ENCODE measurements around the gene CRYZL1. TPM values are rescaled to one million over a fixed set of nuclear protein-coding genes. Genes with fewer than 3 reads are reported as not detected.
"Not testable (repeated sequence)": the region's sequence is repeated elsewhere in the genome, so short reads cannot be mapped to it uniquely, and the experiment has no call there.

CRYZL1 gene
- total RNA-seq, 1 experiment from 2014 or later, result 29.0 TPM

- Histone ChIP-seq H3K27ac (no peak overlapping the region), H3K36me3 (peaks cover 18% of the 10 kb centered on the region), H3K27me3 (no peaks in the 10 kb centered on the region), H3K4me1 (no peaks in the 10 kb centered on the region), H3K4me3 (no peak overlapping the region), H3K9me3 (replicated peaks) (no peaks in the 10 kb centered on the region)
- DNase-seq, result no peak
Measured at GRCh38 chr21:33622253-33622652, 19.3 kb downstream of the CRYZL1 start.

DNA sequence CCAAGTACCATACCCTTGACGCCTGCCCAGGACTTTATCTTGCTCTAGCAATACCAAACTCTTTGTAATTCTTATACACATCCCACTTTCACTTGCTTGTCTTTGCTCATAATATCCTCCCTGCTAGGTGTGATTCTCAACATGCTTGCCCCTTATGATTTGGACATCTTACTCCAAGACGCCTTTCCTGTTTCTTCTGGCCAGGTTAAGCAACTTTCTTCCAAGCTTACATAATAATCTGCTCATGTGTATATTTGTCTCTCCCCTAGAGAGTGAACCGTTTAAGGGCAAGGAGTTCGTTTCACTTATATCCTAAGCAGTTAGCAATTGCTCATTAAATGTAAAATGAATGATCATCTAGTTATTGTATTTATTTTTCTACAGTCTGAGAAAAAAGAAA, 21.8 kb downstream of the CRYZL1 start:
- no peak overlapping the region for H3K4me3 ChIP-seq
- peaks cover 21% of the 10 kb centered on the region for H3K36me3 ChIP-seq
- no peaks in the 10 kb centered on the region for H3K27me3 ChIP-seq
- H3K9me3 ChIP-seq (replicated peaks), result no peaks in the 10 kb centered on the region
- DNase-seq, result no peak
- no peaks in the 10 kb centered on the region for H3K4me1 ChIP-seq
- H3K27ac ChIP-seq, result no peak overlapping the region

- no peaks in the 10 kb centered on the region for H3K27me3 ChIP-seq
- no peaks in the 10 kb centered on the region for H3K9me3 ChIP-seq (replicated peaks)
- no peak overlapping the region for H3K4me3 ChIP-seq
- peaks cover 18% of the 10 kb centered on the region for H3K36me3 ChIP-seq
- no peak overlapping the region for H3K27ac ChIP-seq
- H3K4me1 ChIP-seq, result no peaks in the 10 kb centered on the region
- DNase-seq, result no peak
Measured at GRCh38 chr21:33618407-33618806, 23.1 kb downstream of the CRYZL1 start.

DNA sequence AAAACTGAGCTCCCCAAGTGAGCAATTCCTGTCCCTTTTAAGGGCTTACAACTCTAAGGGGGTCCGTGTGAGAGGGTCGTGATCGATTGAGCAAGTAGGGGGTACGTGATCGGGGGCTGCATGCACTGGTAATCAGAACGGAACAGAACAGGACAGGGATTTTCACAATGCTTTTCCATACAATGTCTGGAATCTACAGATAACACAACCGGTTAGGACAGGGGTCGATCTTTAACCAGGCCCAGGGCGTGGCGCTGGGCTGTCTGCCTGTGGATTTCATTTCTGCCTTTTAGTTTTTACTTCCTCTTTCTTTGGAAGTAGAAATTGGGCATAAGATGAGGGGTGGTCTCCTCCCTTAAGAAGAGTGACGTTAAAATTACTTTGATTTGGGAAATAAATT, 24.0 kb downstream of the CRYZL1 start:
- H3K4me3 ChIP-seq, result not testable (repeated sequence)

GRCh38 chr21:33611006-33611744, 30.4 kb downstream of the CRYZL1 start:
- Histone ChIP-seq H3K36me3 (peaks cover 17% of the 10 kb centered on the region), H3K4me1 (no peaks in the 10 kb centered on the region), H3K4me3 (no peak overlapping the region), H3K27ac (no peak overlapping the region), H3K27me3 (no peaks in the 10 kb centered on the region), H3K9me3 (replicated peaks) (no peaks in the 10 kb centered on the region)
- no peak for DNase-seq

More for the DNA sequence above, 24.0 kb downstream of the CRYZL1 start:
- not testable (repeated sequence) for H3K4me1 ChIP-seq; H3K9me3 ChIP-seq (replicated peaks); DNase-seq; H3K27me3 ChIP-seq; H3K27ac ChIP-seq
- peaks cover 20% of the 10 kb centered on the region for H3K36me3 ChIP-seq

GRCh38 chr21:33608559-33608958, 33.0 kb downstream of the CRYZL1 start:
- H3K4me3 ChIP-seq, result no peak overlapping the region
- DNase-seq, result no peak
- no peaks in the 10 kb centered on the region for H3K4me1 ChIP-seq
- H3K27me3 ChIP-seq, result no peaks in the 10 kb centered on the region
- peaks cover 9% of the 10 kb centered on the region for H3K36me3 ChIP-seq
- H3K9me3 ChIP-seq (replicated peaks), result no peaks in the 10 kb centered on the region
- H3K27ac ChIP-seq, result no peak overlapping the region

GRCh38 chr21:33598051-33598450, 43.5 kb downstream of the CRYZL1 start:
- no peak for DNase-seq
- Histone ChIP-seq H3K27ac (no peak overlapping the region), H3K9me3 (replicated peaks) (no peaks in the 10 kb centered on the region), H3K36me3 (peaks cover 32% of the 10 kb centered on the region), H3K27me3 (no peaks in the 10 kb centered on the region), H3K4me3 (no peak overlapping the region), H3K4me1 (no peaks in the 10 kb centered on the region)

DNA sequence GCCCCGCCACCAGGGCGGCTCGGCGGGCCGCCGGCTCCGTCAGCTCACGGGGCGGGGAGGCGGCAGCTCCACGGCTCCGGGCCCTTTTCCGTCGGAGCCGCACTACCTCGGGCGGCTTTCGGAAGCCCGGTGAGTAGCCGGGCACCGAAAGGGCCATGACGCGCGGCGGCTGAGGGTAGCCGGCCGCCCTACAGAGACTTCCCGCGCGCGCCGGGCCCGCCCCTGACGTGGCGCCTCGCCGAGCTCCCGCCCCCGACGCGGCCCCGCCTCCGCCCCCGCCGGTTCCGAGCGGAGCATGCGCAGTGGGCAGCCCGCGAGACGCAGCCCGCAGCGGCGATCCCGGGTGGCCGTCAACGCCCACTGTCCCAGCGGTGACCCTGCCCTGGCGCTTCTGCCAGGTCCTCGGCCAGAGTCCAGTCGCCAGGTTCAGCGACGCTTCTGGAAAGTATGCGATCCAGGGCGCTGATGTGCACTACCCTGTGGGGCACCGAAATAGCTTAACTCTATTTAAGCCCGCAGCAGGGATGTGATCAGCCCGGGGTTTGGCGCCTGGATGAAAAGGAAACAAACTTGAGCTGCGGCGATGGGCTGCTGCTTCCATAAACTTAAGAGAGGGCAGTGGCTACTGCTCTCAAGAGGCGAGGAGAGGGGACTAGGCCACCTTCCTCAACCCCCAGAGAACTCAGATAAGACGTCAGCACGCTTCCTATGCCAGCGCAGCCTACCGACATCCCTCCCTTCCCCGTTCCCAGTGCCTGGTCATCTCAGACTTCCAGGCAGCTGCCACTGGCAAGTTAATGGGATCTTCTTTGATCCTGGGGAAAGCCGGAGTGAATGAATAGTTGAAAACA, 52.8 kb downstream of the CRYZL1 start, which contains the start of gene DONSON:
Gene DONSON, minus strand, starts transcription at position 200 of the 851 bp plus-strand sequence. Its CDS starts 43 bp downstream, at position 157.
- peak within 1 kb of the TSS; percentile 95 for H3K4me3 ChIP-seq
- H3K36me3 ChIP-seq, result peaks cover 15% of the 10 kb centered on the region
- DNase-seq, result peak; percentile 88 to 92
- no peaks in the 10 kb centered on the region for H3K9me3 ChIP-seq (replicated peaks)
- H3K27ac ChIP-seq, result peak within 1 kb of the TSS; percentile 69
- no peaks in the 10 kb centered on the region; the same call in 1 of the 2 replicates for H3K4me1 ChIP-seq
- H3K27me3 ChIP-seq, result no peaks in the 10 kb centered on the region

GRCh38 chr21:33587792-33588484, 53.6 kb downstream of the CRYZL1 start:
- no peaks in the 10 kb centered on the region for H3K9me3 ChIP-seq (replicated peaks)
- DNase-seq, result peak; percentile 62 to 70
- H3K36me3 ChIP-seq, result peaks cover 21% of the 10 kb centered on the region
- no peaks in the 10 kb centered on the region; the same call in 1 of the 2 replicates for H3K4me1 ChIP-seq
- no peaks in the 10 kb centered on the region for H3K27me3 ChIP-seq
- peak overlapping the region; percentile 95 for H3K4me3 ChIP-seq
- peak overlapping the region; percentile 69 for H3K27ac ChIP-seq

DNA sequence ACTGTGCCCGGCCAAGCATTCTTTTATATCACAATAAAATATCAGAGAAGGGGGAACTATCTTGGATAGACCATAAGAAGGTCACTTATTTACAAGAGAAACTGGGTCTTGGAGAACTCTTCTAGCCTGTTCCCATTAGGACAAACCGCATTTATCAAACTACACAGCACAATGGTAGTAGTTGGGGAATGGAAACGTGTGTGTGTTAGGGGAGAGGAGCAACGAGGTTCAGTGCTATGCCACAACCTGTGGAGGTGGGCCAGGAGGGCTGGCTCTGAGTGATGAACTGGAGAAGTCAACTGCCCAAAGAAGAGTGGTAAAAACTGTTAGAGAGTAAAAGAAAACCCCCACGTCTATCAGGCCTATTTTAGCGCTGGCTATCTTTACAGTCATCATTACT, 54.6 kb downstream of the CRYZL1 start:
- Histone ChIP-seq H3K27ac (no peak overlapping the region), H3K4me1 (no peaks in the 10 kb centered on the region; the same call in 1 of the 2 replicates), H3K9me3 (replicated peaks) (no peaks in the 10 kb centered on the region), H3K4me3 (peak overlapping the region; percentile 95), H3K36me3 (peaks cover 25% of the 10 kb centered on the region), H3K27me3 (no peaks in the 10 kb centered on the region)
- no peak for DNase-seq

DNA sequence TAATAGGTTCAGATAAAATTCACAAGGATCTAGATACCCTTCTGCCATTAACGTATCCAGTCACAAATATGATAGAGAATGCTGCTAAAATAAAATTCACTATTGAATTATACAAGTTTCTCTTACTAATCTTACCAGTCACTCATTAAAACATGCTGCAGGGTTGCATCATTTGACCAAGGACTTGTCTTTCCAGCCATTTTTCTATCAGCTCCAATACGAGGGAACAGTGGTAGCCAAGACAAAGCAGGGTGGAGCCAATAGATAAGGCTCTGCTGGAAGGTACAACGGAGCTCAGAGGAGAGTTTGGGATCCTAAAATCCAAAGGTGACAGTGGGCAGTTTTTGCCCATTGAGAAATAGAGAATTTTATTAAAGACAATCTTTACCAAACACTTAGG, 57.1 kb downstream of the CRYZL1 start:
- H3K36me3 ChIP-seq, result peaks cover 46% of the 10 kb centered on the region
- no peaks in the 10 kb centered on the region; the same call in 1 of the 2 replicates for H3K4me1 ChIP-seq
- no peak overlapping the region for H3K4me3 ChIP-seq
- H3K9me3 ChIP-seq (replicated peaks), result no peaks in the 10 kb centered on the region
- H3K27me3 ChIP-seq, result no peaks in the 10 kb centered on the region
- DNase-seq, result no peak
- H3K27ac ChIP-seq, result no peak overlapping the region

DNA sequence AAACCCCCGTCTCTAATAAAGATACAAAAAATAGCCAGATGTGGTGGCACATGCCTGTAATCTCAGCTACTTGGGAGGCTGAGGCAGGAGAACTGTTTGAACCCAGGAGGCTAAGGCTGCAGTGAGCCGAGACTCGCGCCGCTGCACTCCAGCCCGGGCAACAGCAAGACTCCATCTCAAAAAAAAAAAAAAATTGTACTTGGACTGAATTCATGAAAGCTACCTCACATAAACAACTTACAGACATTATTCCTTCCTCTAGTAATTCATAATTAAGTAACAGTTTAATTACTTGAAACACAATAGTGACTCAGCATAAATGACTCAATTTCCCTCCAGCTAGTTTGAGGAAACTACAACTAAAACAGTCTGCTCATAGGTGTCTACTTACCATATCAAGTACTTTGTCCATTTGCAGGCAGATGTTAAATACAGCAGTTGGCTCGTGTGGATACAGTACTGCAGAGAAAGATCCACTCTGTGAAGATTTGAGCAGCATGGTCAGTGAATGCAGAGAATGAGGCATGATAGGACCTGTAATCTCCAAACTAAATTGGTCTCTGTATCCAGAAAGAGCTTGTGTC, 62.5 kb downstream of the CRYZL1 start:
- Histone ChIP-seq H3K36me3 (peaks cover 84% of the 10 kb centered on the region), H3K4me1 (no peaks in the 10 kb centered on the region), H3K27me3 (no peaks in the 10 kb centered on the region), H3K4me3 (no peak overlapping the region), H3K9me3 (replicated peaks) (no peaks in the 10 kb centered on the region), H3K27ac (no peak overlapping the region)
- DNase-seq, result no peak

DNA sequence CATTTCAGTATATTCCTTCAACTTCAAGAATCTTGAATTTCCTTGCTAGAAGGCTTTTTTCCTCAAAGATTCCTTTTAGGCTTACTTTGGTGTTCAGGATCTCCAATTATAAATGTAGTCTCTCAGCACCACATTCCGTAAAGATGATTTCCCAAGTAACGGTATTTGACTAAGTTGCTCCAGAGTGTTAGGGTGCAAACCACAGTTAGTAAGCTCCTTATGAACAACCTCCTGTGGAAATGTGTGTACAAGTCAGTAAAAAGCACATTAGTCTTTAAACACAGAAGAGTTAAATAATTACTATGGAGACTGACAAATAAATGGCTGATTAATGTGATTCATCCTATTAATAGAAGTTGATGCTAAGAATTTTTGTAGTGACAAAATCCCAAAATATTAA, 63.3 kb downstream of the CRYZL1 start:
- Histone ChIP-seq H3K4me1 (no peaks in the 10 kb centered on the region), H3K9me3 (replicated peaks) (no peaks in the 10 kb centered on the region), H3K36me3 (peaks cover 87% of the 10 kb centered on the region), H3K27me3 (no peaks in the 10 kb centered on the region), H3K27ac (no peak overlapping the region), H3K4me3 (no peak overlapping the region)
- no peak for DNase-seq

DNA sequence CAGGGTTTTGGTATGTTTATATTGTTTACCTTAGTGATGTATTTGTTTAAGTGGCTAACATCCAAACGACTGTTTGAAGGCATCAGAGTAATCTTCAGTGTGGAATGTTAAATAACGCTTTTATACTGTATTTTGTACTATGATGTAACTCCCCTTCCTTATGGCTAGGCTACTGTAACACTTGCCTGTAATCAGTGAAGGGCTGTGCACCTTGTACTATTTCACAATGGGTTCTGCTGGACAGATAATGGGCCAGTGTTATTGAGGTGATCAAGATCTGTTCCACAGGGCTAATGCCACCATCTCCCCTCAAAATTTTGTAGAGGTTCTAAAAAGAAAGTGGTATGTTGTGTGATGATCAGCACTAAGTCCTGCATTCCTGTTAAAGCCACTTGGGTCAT, 64.8 kb downstream of the CRYZL1 start:
- not testable (repeated sequence) for H3K9me3 ChIP-seq (replicated peaks); H3K4me1 ChIP-seq; H3K27me3 ChIP-seq; H3K4me3 ChIP-seq; DNase-seq; H3K27ac ChIP-seq
- peaks cover 92% of the 10 kb centered on the region for H3K36me3 ChIP-seq

Measured in SJCRH30 (cell line).